SU-DHL-6 (cell line): ENCODE data around the gene PTGES3L.

ENCODE experiments used
- H2AFZ ChIP-seq: fragments of 200-600 bp; sonication (generic); 2 replicates; pipeline ENCODE4 v1.6.1; 2014; ENCODE audit warnings: low read depth, mild to moderate bottlenecking, moderate library complexity, mixed read lengths, antibody characterized with exemption, low read length; ENCODE audit not compliant: severe bottlenecking
- H3F3A ChIP-seq: fragments of 200-600 bp; shearing (Covaris generic); 2 replicates; pipeline ENCODE4 v1.6.0; 2016; ENCODE audit warnings: antibody characterized with exemption, mild to moderate bottlenecking; ENCODE audit not compliant: insufficient read depth
- H3K27ac ChIP-seq: fragments of 200-600 bp; sonication (generic); 2 replicates; pipeline ENCODE4 v1.5.1; 2016; ENCODE audit warnings: low read depth, mild to moderate bottlenecking, low read length, moderate library complexity, mixed read lengths
- H3K27me3 ChIP-seq: fragments of 200-600 bp; sonication (generic), shearing (Covaris generic); 2 replicates; pipeline ENCODE4 v1.6.0; 2014; ENCODE audit warnings: mild to moderate bottlenecking, low read length
- H3K36me3 ChIP-seq: fragments of 200-600 bp; sonication (generic); 2 replicates; pipeline ENCODE4 v1.6.1; 2014; ENCODE audit warnings: mild to moderate bottlenecking, low read length, mixed read lengths
- H3K4me2 ChIP-seq: fragments of 300-600, 200-600 bp; shearing (Covaris generic), sonication (generic); 2 replicates; pipeline ENCODE4 v1.6.0; 2014; ENCODE audit warnings: low read length, low read depth, mild to moderate bottlenecking; ENCODE audit not compliant: poor library complexity, severe bottlenecking
- H3K4me3 ChIP-seq: fragments of 200-600 bp; sonication (generic); 2 replicates; pipeline ENCODE4 v1.5.1; 2014; ENCODE audit warnings: antibody characterized with exemption, low read length, mild to moderate bottlenecking, mixed read lengths; ENCODE audit not compliant: insufficient read depth, poor library complexity, severe bottlenecking
- H3K79me2 ChIP-seq: fragments of 200-600 bp; sonication (generic); 2 replicates; pipeline ENCODE4 v1.6.1; 2014; ENCODE audit warnings: mild to moderate bottlenecking, low read length, moderate library complexity; ENCODE audit not compliant: insufficient read depth
- H3K9ac ChIP-seq: fragments of 200-600 bp; sonication (generic); 2 replicates; pipeline ENCODE4 v1.7.0; 2014; ENCODE audit warnings: mild to moderate bottlenecking, low read length
- H3K9me2 ChIP-seq: fragments of 200-600 bp; sonication (generic); replicated peaks from 2 replicates; pipeline ENCODE4 v1.6.1; 2014; ENCODE audit warnings: low read length; ENCODE audit not compliant: insufficient read depth
- H3K9me3 ChIP-seq: fragments of 200-600 bp; sonication (generic); 2 replicates; pipeline ENCODE4 v1.6.1; 2014; ENCODE audit warnings: low read length, mixed read lengths; ENCODE audit not compliant: insufficient read depth
- H4K20me1 ChIP-seq: fragments of 200-600 bp; sonication (generic); 2 replicates; pipeline ENCODE4 v1.6.1; 2014; ENCODE audit warnings: low read depth, mild to moderate bottlenecking, antibody characterized with exemption, low read length, moderate library complexity, mixed read lengths
- CTCF ChIP-seq: fragments of 200-600 bp; sonication (generic); IDR thresholded peaks from one replicate; pipeline ENCODE4 v1.5.1; 2017; ENCODE audit warnings: antibody characterized with exemption, mild to moderate bottlenecking, low read length, moderate library complexity; ENCODE audit not compliant: insufficient read depth, poor library complexity, severe bottlenecking
- EZH2phosphoT487 ChIP-seq: fragments of 200-600 bp; sonication (generic), shearing (Covaris generic); conservative IDR thresholded peaks from 2 replicates; pipeline ENCODE4 v1.6.1; 2018; ENCODE audit warnings: mild to moderate bottlenecking, antibody characterized with exemption, low read length, moderate library complexity, mixed read lengths

PTGES3L gene

GRCh38 chr17:43018008-43018853 lies 38.4 kb upstream of the PTGES3L start:
- H3K4me2 ChIP-seq, result no peak overlapping the region
- H3K9me2 ChIP-seq, result no peaks in the 10 kb centered on the region
- no peaks in the 10 kb centered on the region for H4K20me1 ChIP-seq
- no peak for TF ChIP-seq CTCF
- TF ChIP-seq EZH2phosphoT487, result no peak
- no peaks in the 10 kb centered on the region for H3K9me3 ChIP-seq
- H3F3A ChIP-seq, result peaks cover 4% of the 10 kb centered on the region; the same call in 1 of the 2 replicates
- no peaks in the 10 kb centered on the region for H3K79me2 ChIP-seq
- no peaks in the 10 kb centered on the region for H3K27me3 ChIP-seq
- H3K4me3 ChIP-seq, result no peak overlapping the region
- H2AFZ ChIP-seq, result no peak overlapping the region
- no peaks in the 10 kb centered on the region for H3K36me3 ChIP-seq
- H3K27ac ChIP-seq, result no peak overlapping the region
- no peak overlapping the region for H3K9ac ChIP-seq

- TF ChIP-seq CTCF, result no peak
- TF ChIP-seq EZH2phosphoT487, result no peak
- Histone ChIP-seq H3K36me3 (no peaks in the 10 kb centered on the region), H3K9me3 (no peaks in the 10 kb centered on the region), H3K9ac (no peak overlapping the region), H3K27ac (no peak overlapping the region), H3K27me3 (no peaks in the 10 kb centered on the region), H4K20me1 (no peaks in the 10 kb centered on the region), H3K9me2 (no peaks in the 10 kb centered on the region), H3F3A (peaks cover 4% of the 10 kb centered on the region; the same call in 1 of the 2 replicates), H2AFZ (no peak overlapping the region), H3K79me2 (no peaks in the 10 kb centered on the region), H3K4me3 (no peak overlapping the region), H3K4me2 (no peak overlapping the region)
These were observed 36.3 kb upstream of the PTGES3L start for GRCh38 chr17:43016216-43016615.

- Histone ChIP-seq H3K36me3 (no peaks in the 10 kb centered on the region), H2AFZ (no peak overlapping the region), H3K27ac (no peak overlapping the region), H3F3A (peaks cover 4% of the 10 kb centered on the region; the same call in 1 of the 2 replicates), H4K20me1 (no peaks in the 10 kb centered on the region), H3K4me2 (no peak overlapping the region), H3K4me3 (no peak overlapping the region), H3K79me2 (no peaks in the 10 kb centered on the region), H3K27me3 (no peaks in the 10 kb centered on the region), H3K9me3 (no peaks in the 10 kb centered on the region), H3K9ac (no peak overlapping the region), H3K9me2 (no peaks in the 10 kb centered on the region)
- no peak for TF ChIP-seq CTCF
- TF ChIP-seq EZH2phosphoT487, result no peak
These were observed 35.7 kb upstream of the PTGES3L start for GRCh38 chr17:43015579-43015978.
